Retinal pigment epithelial cell (primary cell): Measurements from ENCODE around the gene PLXNA4.

Experiments used
- DNase-seq: peaks from one replicate; pipeline ENCODE4 v3.0.0-alpha.2; 2010; ENCODE audit warnings: low read depth
- H3K4me3 ChIP-seq: 2 replicates; pipeline ENCODE4 v1.5.1; 2011; ENCODE audit warnings: mild to moderate bottlenecking, low read length, control low read depth, moderate library complexity
- TF ChIP-seq, protein P1 (sequence below): conservative IDR thresholded peaks from 2 replicates; pipeline ENCODE4 v1.5.1; 2011; ENCODE audit warnings: low read depth, low read length, control low read depth, inconsistent platforms

The PLXNA4 gene

GRCh38 chr7:132081686-132082085, 494.6 kb downstream of the PLXNA4 start:
- H3K4me3 ChIP-seq: no peak overlapping the region
- TF ChIP-seq, protein P1, sequence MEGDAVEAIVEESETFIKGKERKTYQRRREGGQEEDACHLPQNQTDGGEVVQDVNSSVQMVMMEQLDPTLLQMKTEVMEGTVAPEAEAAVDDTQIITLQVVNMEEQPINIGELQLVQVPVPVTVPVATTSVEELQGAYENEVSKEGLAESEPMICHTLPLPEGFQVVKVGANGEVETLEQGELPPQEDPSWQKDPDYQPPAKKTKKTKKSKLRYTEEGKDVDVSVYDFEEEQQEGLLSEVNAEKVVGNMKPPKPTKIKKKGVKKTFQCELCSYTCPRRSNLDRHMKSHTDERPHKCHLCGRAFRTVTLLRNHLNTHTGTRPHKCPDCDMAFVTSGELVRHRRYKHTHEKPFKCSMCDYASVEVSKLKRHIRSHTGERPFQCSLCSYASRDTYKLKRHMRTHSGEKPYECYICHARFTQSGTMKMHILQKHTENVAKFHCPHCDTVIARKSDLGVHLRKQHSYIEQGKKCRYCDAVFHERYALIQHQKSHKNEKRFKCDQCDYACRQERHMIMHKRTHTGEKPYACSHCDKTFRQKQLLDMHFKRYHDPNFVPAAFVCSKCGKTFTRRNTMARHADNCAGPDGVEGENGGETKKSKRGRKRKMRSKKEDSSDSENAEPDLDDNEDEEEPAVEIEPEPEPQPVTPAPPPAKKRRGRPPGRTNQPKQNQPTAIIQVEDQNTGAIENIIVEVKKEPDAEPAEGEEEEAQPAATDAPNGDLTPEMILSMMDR: no peak
- DNase-seq: no peak

- no peak overlapping the region for H3K4me3 ChIP-seq
- TF ChIP-seq, protein P1: no peak
- DNase-seq: peak; percentile 80
Measured at GRCh38 chr7:132080967-132081668, 495.2 kb downstream of the PLXNA4 start.

- TF ChIP-seq, protein P1: no peak
- H3K4me3 ChIP-seq: no peak overlapping the region
- no peak for DNase-seq
Measured at GRCh38 chr7:132080467-132080866, 495.8 kb downstream of the PLXNA4 start.

GRCh38 chr7:132078891-132079735, 497.2 kb downstream of the PLXNA4 start:
- no peak for DNase-seq
- TF ChIP-seq, protein P1: no peak
- H3K4me3 ChIP-seq: no peak overlapping the region

GRCh38 chr7:132077971-132078685, 498.1 kb downstream of the PLXNA4 start:
- no peak for DNase-seq
- no peak overlapping the region for H3K4me3 ChIP-seq
- TF ChIP-seq, protein P1: no peak

DNA sequence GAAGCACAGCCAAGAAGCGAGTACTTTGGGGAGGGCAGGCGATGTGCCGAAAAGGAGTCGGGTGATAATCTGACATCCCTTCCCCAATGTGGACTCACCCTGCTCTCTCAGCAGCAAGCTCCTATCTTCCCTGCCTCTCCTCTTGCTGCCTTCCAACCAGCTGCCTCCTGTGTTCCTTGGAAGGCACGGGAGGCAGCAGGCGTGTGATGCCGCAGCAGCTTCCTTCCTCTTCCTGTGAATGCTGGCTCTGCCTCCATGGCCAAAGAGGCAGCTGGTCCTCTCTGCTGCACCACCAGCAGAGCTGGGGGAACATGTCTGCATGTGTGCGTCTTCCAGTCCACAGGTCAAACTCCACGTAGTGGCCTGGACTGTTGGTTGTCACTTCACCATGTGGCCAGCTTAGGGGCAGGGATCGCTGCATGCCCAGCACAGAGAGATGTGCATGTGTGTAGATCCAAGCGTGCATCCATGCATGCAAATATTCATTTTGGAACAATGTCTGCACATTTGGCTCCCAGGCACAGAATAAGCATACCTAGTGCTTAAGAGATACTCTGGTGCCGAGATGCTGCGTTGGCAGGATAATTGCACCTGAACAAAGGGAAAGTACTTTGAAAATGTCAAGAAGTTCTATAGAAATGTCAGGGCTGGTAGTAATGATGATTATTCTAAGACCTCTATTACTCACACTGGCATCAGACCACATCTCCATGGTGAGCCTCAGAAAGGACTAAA, 499.8 kb downstream of the PLXNA4 start:
- DNase-seq: no peak
- TF ChIP-seq, protein P1: no peak
- no peak overlapping the region for H3K4me3 ChIP-seq
